Measurements from ENCODE around the gene SETD5. TPM values are rescaled to one million over a fixed set of nuclear protein-coding genes. Genes with fewer than 3 reads are reported as not detected.

Gene SETD5
- total and polyA plus RNA-seq, 4 donors = 23.7 to 178 (median 67.6) TPM

DNA sequence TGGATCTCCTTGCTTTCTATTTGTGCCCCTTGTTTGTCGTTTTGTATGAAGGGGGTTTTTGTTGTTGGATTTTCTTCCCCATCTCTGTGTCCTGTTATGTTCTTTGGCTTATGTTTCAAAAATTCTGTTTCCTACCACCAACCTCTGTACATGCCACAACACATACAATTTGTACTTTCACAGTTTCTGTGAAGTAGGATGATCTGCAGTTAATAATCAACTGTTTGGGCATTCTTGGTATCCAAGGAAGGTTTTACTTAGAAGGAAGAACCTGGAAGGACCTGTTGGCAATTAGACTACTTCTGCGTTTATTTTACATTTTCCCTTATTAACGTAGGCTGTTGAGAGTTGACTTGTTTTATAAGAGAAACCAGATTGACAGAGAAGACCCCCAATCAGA is 8.3 kb downstream of the SETD5 start:
- Histone ChIP-seq H3K9ac (ENCODE audit: insufficient read depth in 1 of 2, low read length in 2 of 2) (no peak overlapping the region), H3K9me3 (ENCODE audit: control insufficient read depth in 4 of 4, insufficient read depth in 3 of 4, low read length in 3 of 4) (no peaks in the 10 kb centered on the region), H3K4me3 (no peak overlapping the region), H3K4me1 (ENCODE audit: control insufficient read depth in 5 of 5, insufficient read depth in 5 of 5, low read length in 5 of 5) (peaks cover 4 to 51% (median 30%) of the 10 kb centered on the region in 5 donors), H3K27ac (ENCODE audit: low read depth in 1 of 2, low read length in 1 of 2) (no peak overlapping the region), H3K27me3 (ENCODE audit: control insufficient read depth in 3 of 3, insufficient read depth in 3 of 3, low read length in 2 of 3) (no peaks in the 10 kb centered on the region), H3K36me3 (ENCODE audit: control insufficient read depth in 4 of 4, insufficient read depth in 4 of 4, low read length in 4 of 4) (no peaks in the 10 kb centered on the region)
- DNase-seq = no peak
- 56 to 63% methylated on average over 3 of the region's 3 CpGs for WGBS, 2 donors
- TF ChIP-seq CTCF (IDR thresholded peaks at IDR 0.05; ENCODE audit: control extremely low read depth, extremely low read depth) = no peak
- ATAC-seq (ENCODE audit: insufficient read depth, low FRiP score) = no peak

- H3K9ac ChIP-seq (ENCODE audit: insufficient read depth in 1 of 2, low read length in 2 of 2) = no peak overlapping the region
- DNase-seq (no peak), ATAC-seq (ENCODE audit: insufficient read depth, low FRiP score) (no peak)
- H3K36me3 ChIP-seq (ENCODE audit: control insufficient read depth in 4 of 4, insufficient read depth in 4 of 4, low read length in 4 of 4) = no peaks in the 10 kb centered on the region
- peaks cover 4 to 38% (median 19%) of the 10 kb centered on the region in 5 donors for H3K4me1 ChIP-seq (ENCODE audit: control insufficient read depth in 5 of 5, insufficient read depth in 5 of 5, low read length in 5 of 5)
- 82 to 89% methylated on average over 7 of the region's 7 CpGs for WGBS, 2 donors
- no peaks in the 10 kb centered on the region for H3K9me3 ChIP-seq (ENCODE audit: control insufficient read depth in 4 of 4, insufficient read depth in 3 of 4, low read length in 3 of 4)
- no peaks in the 10 kb centered on the region for H3K27me3 ChIP-seq (ENCODE audit: control insufficient read depth in 3 of 3, insufficient read depth in 3 of 3, low read length in 2 of 3)
- no peak overlapping the region for H3K4me3 ChIP-seq
- TF ChIP-seq CTCF (IDR thresholded peaks at IDR 0.05; ENCODE audit: control extremely low read depth, extremely low read depth) = no peak
- no peak overlapping the region for H3K27ac ChIP-seq (ENCODE audit: low read depth in 1 of 2, low read length in 1 of 2)
These were observed 9.6 kb downstream of the SETD5 start for GRCh38 chr3:9406856-9407626.

- no peaks in the 10 kb centered on the region for H3K36me3 ChIP-seq (ENCODE audit: control insufficient read depth in 4 of 4, insufficient read depth in 4 of 4, low read length in 4 of 4)
- H3K9ac ChIP-seq (ENCODE audit: insufficient read depth in 1 of 2, low read length in 2 of 2) = no peak overlapping the region
- no peaks in the 10 kb centered on the region for H3K9me3 ChIP-seq (ENCODE audit: control insufficient read depth in 4 of 4, insufficient read depth in 3 of 4, low read length in 3 of 4)
- no peak overlapping the region for H3K4me3 ChIP-seq
- WGBS, 2 donors = 93 to 97% methylated on average over 6 of the region's 6 CpGs
- H3K4me1 ChIP-seq (ENCODE audit: control insufficient read depth in 5 of 5, insufficient read depth in 5 of 5, low read length in 5 of 5) = peaks cover 3 to 28% (median 10%) of the 10 kb centered on the region in 5 donors
- no peaks in the 10 kb centered on the region for H3K27me3 ChIP-seq (ENCODE audit: control insufficient read depth in 3 of 3, insufficient read depth in 3 of 3, low read length in 2 of 3)
- no peak overlapping the region for H3K27ac ChIP-seq (ENCODE audit: low read depth in 1 of 2, low read length in 1 of 2)
- no peak for ATAC-seq (ENCODE audit: insufficient read depth, low FRiP score)
- no peak for DNase-seq
- TF ChIP-seq CTCF (IDR thresholded peaks at IDR 0.05; ENCODE audit: control extremely low read depth, extremely low read depth) = no peak
These were observed 10.6 kb downstream of the SETD5 start for GRCh38 chr3:9408061-9408460.

Measured in lung (tissue), 12 donors.